Activated CD4-positive, alpha-beta memory T cell treated with anti-CD3 and anti-CD28 coated beads, Interleukin-2, amount 10 ng/mL, durations not matched to agents 7 days and 5 days (primary cell): Measurements from ENCODE around the gene PNPLA8. TPM values are rescaled to one million over a fixed set of nuclear protein-coding genes. Genes with fewer than 3 reads are reported as not detected.

ENCODE experiments used
- CTCF ChIA-PET: fragments of 350-600 bp; sonication (Branson Sonifier 250); formaldehyde crosslinking; loops from one replicate; lab custom pipeline; 2021; ENCODE audit warnings: antibody characterized with exemption, inconsistent platforms; lab: Charles Lee
- POLR2A ChIA-PET: fragments of 350-600 bp; sonication (Branson Sonifier 250); formaldehyde crosslinking; loops from one replicate; lab custom pipeline; 2021; ENCODE audit warnings: antibody characterized with exemption; lab: Charles Lee
- DNase-seq: peaks from one replicate; pipeline ENCODE4 v3.0.0-alpha.2; 2020
- H3K27ac Mint-ChIP-seq: one replicate; pipeline ENCODE4 v1.8.0; 2021; ENCODE audit warnings: mild to moderate bottlenecking, mixed read lengths
- H3K27me3 Mint-ChIP-seq: one replicate; pipeline ENCODE4 v1.8.0; 2021; ENCODE audit warnings: mixed read lengths
- H3K36me3 Mint-ChIP-seq: one replicate; pipeline ENCODE4 v1.8.0; 2021; ENCODE audit warnings: low read depth, mixed read lengths
- H3K4me1 Mint-ChIP-seq: one replicate; pipeline ENCODE4 v1.8.0; 2021; ENCODE audit warnings: mixed read lengths
- H3K4me3 Mint-ChIP-seq: one replicate; pipeline ENCODE4 v1.8.0; 2021; ENCODE audit warnings: mild to moderate bottlenecking, mixed read lengths
- H3K9me3 Mint-ChIP-seq: one replicate; pipeline ENCODE4 v1.8.0; 2021; ENCODE audit warnings: mixed read lengths
- total RNA-seq, 2 experiments: library from RNA; stranded (reverse); gene quantifications; one replicate each; pipeline ENCODE4 v1.2.3, GENCODE V29; 2021

The PNPLA8 gene
- total RNA-seq, 2 experiments from 2014 or later = 21.9 to 23.2 TPM

- Mint-ChIP-seq H3K4me3 (no peak overlapping the region), H3K27ac (no peak overlapping the region), H3K9me3 (no peaks in the 10 kb centered on the region), H3K27me3 (peaks cover 57% of the 10 kb centered on the region), H3K36me3 (no peaks in the 10 kb centered on the region), H3K4me1 (no peaks in the 10 kb centered on the region)
- POLR2A ChIA-PET = no interaction called here
- no peak for DNase-seq
- CTCF ChIA-PET = no interaction called here
Measured at GRCh38 chr7:108449521-108449920, 76.4 kb downstream of the PNPLA8 start.

DNA sequence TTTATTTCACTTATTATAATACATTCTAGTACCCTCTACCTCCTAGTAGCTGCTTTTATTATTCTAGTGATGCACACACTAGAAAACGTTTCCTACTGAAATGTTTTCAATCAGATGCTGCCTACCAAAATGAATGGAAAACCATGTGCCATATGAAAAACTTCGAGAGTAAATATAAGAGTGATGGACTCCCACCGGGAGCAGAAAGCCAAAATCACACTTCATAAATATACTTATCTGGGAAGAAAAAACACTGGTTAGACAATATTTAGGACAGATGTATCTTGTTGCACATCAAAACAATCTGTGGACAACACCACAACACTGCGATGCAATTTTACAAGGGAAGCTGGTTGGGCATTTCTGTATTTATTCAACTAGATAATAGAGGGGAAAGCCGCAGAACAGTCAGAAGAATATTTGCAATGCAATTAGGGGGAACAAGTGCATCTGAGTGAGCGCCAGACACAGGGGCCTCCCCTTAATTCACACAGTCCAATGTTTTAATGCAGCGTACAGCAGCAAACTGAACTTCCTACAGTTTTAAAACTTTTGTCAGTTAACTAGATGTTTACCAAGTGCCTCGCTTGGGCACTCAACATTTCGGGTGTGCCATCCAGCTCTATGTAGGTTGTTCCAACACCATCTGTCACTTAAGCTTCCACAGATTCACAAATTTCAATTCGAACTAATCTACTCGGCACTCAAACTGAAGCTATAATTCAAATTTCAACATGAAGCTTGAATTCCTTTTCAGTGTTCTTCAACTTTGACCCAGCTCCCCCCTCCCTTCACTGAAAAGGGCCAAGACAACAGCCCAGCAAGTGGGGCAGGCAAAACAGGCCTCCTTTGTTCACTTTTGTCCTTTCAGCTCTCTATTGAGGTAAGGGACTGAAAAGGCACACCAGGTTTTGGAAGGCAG lies 77.1 kb downstream of the PNPLA8 start:
- H3K36me3 Mint-ChIP-seq = no peaks in the 10 kb centered on the region
- no peak for DNase-seq
- ChIA-PET CTCF (no interaction called here), POLR2A (no interaction called here)
- no peak overlapping the region for H3K4me3 Mint-ChIP-seq
- H3K9me3 Mint-ChIP-seq = no peaks in the 10 kb centered on the region
- peaks cover 50% of the 10 kb centered on the region for H3K27me3 Mint-ChIP-seq
- H3K4me1 Mint-ChIP-seq = no peaks in the 10 kb centered on the region
- no peak overlapping the region for H3K27ac Mint-ChIP-seq

GRCh38 chr7:108442039-108442568 lies 83.8 kb downstream of the PNPLA8 start:
- no peaks in the 10 kb centered on the region for H3K9me3 Mint-ChIP-seq
- H3K4me3 Mint-ChIP-seq = no peak overlapping the region
- CTCF ChIA-PET = no interaction called here
- no peak for DNase-seq
- peaks cover 7% of the 10 kb centered on the region for H3K27me3 Mint-ChIP-seq
- H3K27ac Mint-ChIP-seq = no peak overlapping the region
- no peaks in the 10 kb centered on the region for H3K36me3 Mint-ChIP-seq
- no peaks in the 10 kb centered on the region for H3K4me1 Mint-ChIP-seq
- POLR2A ChIA-PET = no interaction called here

DNA sequence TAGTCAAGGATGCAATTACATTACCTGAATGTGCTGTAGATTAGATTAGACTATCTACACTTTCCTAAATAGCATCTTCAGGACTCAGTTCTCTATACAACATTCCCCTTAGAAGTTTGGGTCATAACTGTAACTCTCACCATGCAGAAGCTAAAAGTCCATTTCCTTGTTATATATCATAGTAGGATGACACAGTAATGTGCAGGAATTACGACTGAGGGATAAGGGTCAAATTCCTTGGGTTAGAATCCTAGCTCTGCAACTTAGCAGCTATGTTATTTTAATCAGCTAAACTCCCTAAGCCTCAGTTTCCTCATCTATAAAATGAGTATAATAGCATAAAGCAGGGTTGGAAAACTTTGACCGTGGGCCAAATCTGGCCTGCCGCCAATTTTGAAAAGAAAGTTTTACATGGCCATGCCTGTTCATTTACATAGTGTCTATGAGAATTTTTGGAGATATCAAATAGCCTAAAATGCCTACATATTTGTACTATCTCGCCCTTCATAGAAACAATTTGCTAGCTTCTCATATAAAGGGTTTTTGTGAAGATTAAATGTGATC lies 84.5 kb downstream of the PNPLA8 start:
- no peak for DNase-seq
- POLR2A ChIA-PET = interaction anchor here (0.8 kb wide), 1 partner anchor 11 kb away, joined by 3 read pairs; no protein-coding TSS in a partner anchor
- no peaks in the 10 kb centered on the region for H3K36me3 Mint-ChIP-seq
- no peaks in the 10 kb centered on the region for H3K4me1 Mint-ChIP-seq
- no peak overlapping the region for H3K4me3 Mint-ChIP-seq
- no peak overlapping the region for H3K27ac Mint-ChIP-seq
- no peaks in the 10 kb centered on the region for H3K9me3 Mint-ChIP-seq
- peaks cover 10% of the 10 kb centered on the region for H3K27me3 Mint-ChIP-seq
- CTCF ChIA-PET = no interaction called here

DNA sequence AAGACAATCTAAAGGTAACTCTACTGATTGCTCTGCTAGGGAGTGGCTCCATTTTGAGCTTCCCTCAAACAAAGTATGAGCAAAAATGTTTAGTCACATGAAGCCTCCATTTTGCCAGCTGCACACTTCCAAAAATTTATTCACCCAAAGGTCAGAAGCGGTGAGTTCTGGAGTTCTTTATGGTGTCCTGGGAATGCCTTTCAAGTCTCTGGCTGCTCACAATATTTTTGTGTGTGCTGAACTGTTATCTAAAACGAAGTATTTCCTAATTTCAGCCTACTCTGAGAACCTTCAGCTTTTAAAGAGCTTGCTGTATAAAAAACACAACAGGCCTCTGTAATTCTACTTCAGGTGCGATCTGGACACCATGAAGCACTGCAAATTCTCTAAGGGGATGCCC lies 85.3 kb downstream of the PNPLA8 start:
- CTCF ChIA-PET = no interaction called here
- no peak overlapping the region for H3K4me3 Mint-ChIP-seq
- POLR2A ChIA-PET = interaction anchor here (0.8 kb wide), 1 partner anchor 11 kb away, joined by 3 read pairs; no protein-coding TSS in a partner anchor
- no peaks in the 10 kb centered on the region for H3K36me3 Mint-ChIP-seq
- peaks cover 7% of the 10 kb centered on the region for H3K27me3 Mint-ChIP-seq
- no peak overlapping the region for H3K27ac Mint-ChIP-seq
- H3K4me1 Mint-ChIP-seq = no peaks in the 10 kb centered on the region
- DNase-seq = no peak
- no peaks in the 10 kb centered on the region for H3K9me3 Mint-ChIP-seq

DNA sequence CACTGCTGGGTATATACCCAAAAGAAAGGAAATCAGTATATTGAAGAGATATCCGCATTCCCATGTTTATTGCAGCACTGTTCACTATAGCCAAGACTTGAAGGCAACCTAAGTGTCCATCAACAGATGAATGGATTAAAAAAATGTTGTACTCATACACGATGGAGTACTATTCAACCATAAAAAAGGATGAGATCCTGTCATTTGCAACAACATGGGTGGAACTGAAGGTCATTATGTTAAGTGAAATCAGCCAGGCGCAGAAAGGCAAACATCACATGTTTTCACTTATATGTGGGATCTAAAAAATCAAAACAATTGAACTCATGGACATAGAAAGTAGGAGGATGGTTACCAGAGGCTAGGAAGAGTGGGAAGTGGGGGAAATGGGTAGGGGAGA lies 89.0 kb downstream of the PNPLA8 start:
- DNase-seq = no peak
- CTCF ChIA-PET = no interaction called here
- no peaks in the 10 kb centered on the region for H3K36me3 Mint-ChIP-seq
- no peak overlapping the region for H3K27ac Mint-ChIP-seq
- no peaks in the 10 kb centered on the region for H3K4me1 Mint-ChIP-seq
- POLR2A ChIA-PET = no interaction called here
- peaks cover 14% of the 10 kb centered on the region for H3K27me3 Mint-ChIP-seq
- no peak overlapping the region for H3K4me3 Mint-ChIP-seq
- no peaks in the 10 kb centered on the region for H3K9me3 Mint-ChIP-seq

GRCh38 chr7:108434010-108434409 lies 91.9 kb downstream of the PNPLA8 start:
- peaks cover 14% of the 10 kb centered on the region for H3K27me3 Mint-ChIP-seq
- no peak overlapping the region for H3K4me3 Mint-ChIP-seq
- no peaks in the 10 kb centered on the region for H3K4me1 Mint-ChIP-seq
- no peak for DNase-seq
- POLR2A ChIA-PET = no interaction called here
- no peaks in the 10 kb centered on the region for H3K9me3 Mint-ChIP-seq
- CTCF ChIA-PET = no interaction called here
- H3K27ac Mint-ChIP-seq = no peak overlapping the region
- no peaks in the 10 kb centered on the region for H3K36me3 Mint-ChIP-seq

DNA sequence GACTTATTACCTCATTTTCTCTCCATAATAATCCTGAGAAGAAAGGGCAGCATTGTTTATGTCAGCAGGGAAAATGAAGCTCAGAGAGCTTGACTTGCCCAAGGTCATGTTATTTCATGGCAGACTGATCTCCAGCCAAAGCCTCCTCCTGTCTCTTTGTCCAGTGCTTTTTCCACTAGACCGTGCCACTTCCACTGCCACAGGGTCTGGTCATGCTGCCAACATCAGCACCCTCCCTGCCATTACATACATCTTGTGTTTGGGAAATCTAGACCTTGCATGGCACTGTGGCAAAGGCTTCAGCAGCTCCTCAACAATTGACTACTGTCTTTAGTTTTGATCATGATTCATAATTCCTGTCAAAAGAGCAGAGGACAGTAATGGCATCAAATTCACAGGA lies 94.8 kb downstream of the PNPLA8 start:
- no peak for DNase-seq
- Mint-ChIP-seq H3K9me3 (no peaks in the 10 kb centered on the region), H3K36me3 (no peaks in the 10 kb centered on the region), H3K27ac (no peak overlapping the region), H3K4me3 (no peak overlapping the region), H3K4me1 (no peaks in the 10 kb centered on the region), H3K27me3 (peaks cover 19% of the 10 kb centered on the region)
- POLR2A ChIA-PET = no interaction called here
- CTCF ChIA-PET = no interaction called here

GRCh38 chr7:108430664-108431063 lies 95.3 kb downstream of the PNPLA8 start:
- H3K4me1 Mint-ChIP-seq = no peaks in the 10 kb centered on the region
- H3K36me3 Mint-ChIP-seq = no peaks in the 10 kb centered on the region
- ChIA-PET CTCF (no interaction called here), POLR2A (interaction anchor here (1.2 kb wide), 1 partner anchor 10 kb away, joined by 3 read pairs; no protein-coding TSS in a partner anchor)
- DNase-seq = no peak
- H3K27me3 Mint-ChIP-seq = peaks cover 19% of the 10 kb centered on the region
- no peaks in the 10 kb centered on the region for H3K9me3 Mint-ChIP-seq
- H3K27ac Mint-ChIP-seq = no peak overlapping the region
- H3K4me3 Mint-ChIP-seq = no peak overlapping the region

DNA sequence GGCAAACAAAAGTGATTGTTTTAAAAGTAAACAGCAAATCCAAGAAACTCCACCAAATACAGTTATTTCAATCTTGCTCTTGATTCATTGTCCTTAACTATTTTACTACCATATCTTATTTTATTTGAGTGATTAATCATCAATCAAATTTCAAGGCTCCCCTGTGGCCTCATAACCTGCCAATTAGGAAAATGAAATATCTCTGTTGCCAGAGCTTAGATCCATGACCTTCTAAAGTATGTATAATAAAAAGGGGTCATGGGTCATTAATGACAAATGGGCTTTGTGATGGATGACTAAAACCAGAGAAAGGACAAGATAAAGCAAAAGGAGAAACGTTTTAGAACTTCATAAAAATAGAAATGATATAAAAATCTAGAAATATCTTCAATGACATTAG lies 98.2 kb downstream of the PNPLA8 start:
- Mint-ChIP-seq H3K27me3 (peaks cover 21% of the 10 kb centered on the region), H3K36me3 (no peaks in the 10 kb centered on the region), H3K4me3 (no peak overlapping the region), H3K9me3 (no peaks in the 10 kb centered on the region), H3K4me1 (no peaks in the 10 kb centered on the region), H3K27ac (no peak overlapping the region)
- DNase-seq = no peak
- ChIA-PET POLR2A (no interaction called here), CTCF (no interaction called here)

DNA sequence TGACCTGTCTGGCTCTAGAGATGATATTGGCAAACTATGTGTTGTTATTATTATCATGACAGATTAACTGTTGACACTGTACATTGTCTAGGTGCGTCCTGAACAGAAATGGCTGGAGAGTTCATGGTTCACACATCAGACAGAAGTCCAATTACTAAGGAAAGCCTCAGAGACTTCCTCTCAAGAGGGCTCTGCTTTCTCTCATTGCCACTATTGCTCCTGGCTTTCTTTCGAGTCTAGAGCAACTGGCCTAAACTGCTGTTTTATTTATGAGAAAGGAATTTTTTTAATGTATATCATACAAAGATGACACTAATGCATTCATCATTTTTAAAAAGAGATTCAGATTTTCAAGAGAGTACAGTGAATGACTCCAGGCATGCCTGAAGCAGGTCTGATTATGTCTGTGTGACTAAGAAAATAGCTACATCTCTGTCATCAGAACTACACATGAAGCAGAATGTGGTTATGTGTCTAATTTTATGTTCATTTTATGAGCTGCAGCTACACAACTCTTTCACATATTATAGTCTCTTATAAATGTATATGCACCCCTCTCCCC lies 100.1 kb downstream of the PNPLA8 start:
- Mint-ChIP-seq H3K4me1 (no peaks in the 10 kb centered on the region), H3K36me3 (no peaks in the 10 kb centered on the region), H3K27me3 (peaks cover 29% of the 10 kb centered on the region), H3K4me3 (no peak overlapping the region), H3K27ac (no peak overlapping the region), H3K9me3 (no peaks in the 10 kb centered on the region)
- DNase-seq = no peak
- ChIA-PET CTCF (no interaction called here), POLR2A (no interaction called here)

- DNase-seq = no peak
- Mint-ChIP-seq H3K36me3 (no peaks in the 10 kb centered on the region), H3K4me1 (no peaks in the 10 kb centered on the region), H3K27ac (no peak overlapping the region), H3K9me3 (no peaks in the 10 kb centered on the region), H3K4me3 (no peak overlapping the region), H3K27me3 (peaks cover 39% of the 10 kb centered on the region)
- POLR2A ChIA-PET = no interaction called here
- CTCF ChIA-PET = no interaction called here
Measured at GRCh38 chr7:108424013-108424412, 101.9 kb downstream of the PNPLA8 start.
